Measurements from ENCODE around the gene ZNF440. TPM values are rescaled to one million over a fixed set of nuclear protein-coding genes. Genes with fewer than 3 reads are reported as not detected.
"Not testable (repeated sequence)": the region's sequence is repeated elsewhere in the genome, so short reads cannot be mapped to it uniquely, and the experiment has no call there.

The ZNF440 gene
- total RNA-seq, 4 donors from 2014 or later: 4.8 to 13.2 (median 9.7) TPM

- WGBS, 2 donors (ENCODE audit: low coverage in 1 of 2): 50 to 66% methylated on average over 4 to 9 of the region's 11 CpGs
- not testable (repeated sequence) for ATAC-seq
- peaks cover 0 to 17% of the 10 kb centered on the region in 2 donors for H3K36me3 ChIP-seq
Measured at GRCh38 chr19:11771520-11771919, 42.6 kb upstream of the ZNF440 start.

GRCh38 chr19:11776669-11777068 is 37.4 kb upstream of the ZNF440 start:
- not testable (repeated sequence) for H3K4me1 ChIP-seq, ATAC-seq, H3K4me3 ChIP-seq, H3K27me3 ChIP-seq, H3K27ac ChIP-seq
- WGBS, 2 donors (ENCODE audit: low coverage in 1 of 2): 93 to 98% methylated on average over 5 to 11 of the region's 11 CpGs
- Histone ChIP-seq H3K36me3 (peaks cover 26 to 66% of the 10 kb centered on the region in 2 donors), H3K9me3 (peaks cover 7 to 73% (median 11%) of the 10 kb centered on the region in 3 donors)

More at GRCh38 chr19:11771520-11771919, 42.6 kb upstream of the ZNF440 start:
- H3K27ac ChIP-seq, H3K4me3 ChIP-seq, H3K27me3 ChIP-seq: not testable (repeated sequence)
- Histone ChIP-seq H3K4me1 (peaks cover 0 to 24% (median under 1%) of the 10 kb centered on the region in 3 donors), H3K9me3 (peaks cover 0 to 34% (median 0%) of the 10 kb centered on the region in 3 donors)
- TF ChIP-seq, protein P1, sequence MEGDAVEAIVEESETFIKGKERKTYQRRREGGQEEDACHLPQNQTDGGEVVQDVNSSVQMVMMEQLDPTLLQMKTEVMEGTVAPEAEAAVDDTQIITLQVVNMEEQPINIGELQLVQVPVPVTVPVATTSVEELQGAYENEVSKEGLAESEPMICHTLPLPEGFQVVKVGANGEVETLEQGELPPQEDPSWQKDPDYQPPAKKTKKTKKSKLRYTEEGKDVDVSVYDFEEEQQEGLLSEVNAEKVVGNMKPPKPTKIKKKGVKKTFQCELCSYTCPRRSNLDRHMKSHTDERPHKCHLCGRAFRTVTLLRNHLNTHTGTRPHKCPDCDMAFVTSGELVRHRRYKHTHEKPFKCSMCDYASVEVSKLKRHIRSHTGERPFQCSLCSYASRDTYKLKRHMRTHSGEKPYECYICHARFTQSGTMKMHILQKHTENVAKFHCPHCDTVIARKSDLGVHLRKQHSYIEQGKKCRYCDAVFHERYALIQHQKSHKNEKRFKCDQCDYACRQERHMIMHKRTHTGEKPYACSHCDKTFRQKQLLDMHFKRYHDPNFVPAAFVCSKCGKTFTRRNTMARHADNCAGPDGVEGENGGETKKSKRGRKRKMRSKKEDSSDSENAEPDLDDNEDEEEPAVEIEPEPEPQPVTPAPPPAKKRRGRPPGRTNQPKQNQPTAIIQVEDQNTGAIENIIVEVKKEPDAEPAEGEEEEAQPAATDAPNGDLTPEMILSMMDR (IDR thresholded peaks at IDR 0.05): peak in 2 of 4 experiments; percentile 11 to 17

GRCh38 chr19:11780431-11781020 is 33.5 kb upstream of the ZNF440 start:
- H3K9me3 ChIP-seq: peaks cover 12 to 80% (median 12%) of the 10 kb centered on the region in 3 donors
- no peak for TF ChIP-seq EP300 (IDR thresholded peaks at IDR 0.05)
- no peak for TF ChIP-seq POLR2AphosphoS5 (IDR thresholded peaks at IDR 0.05)
- TF ChIP-seq, protein P1 (IDR thresholded peaks at IDR 0.05): no peak
- TF ChIP-seq POLR2A (IDR thresholded peaks at IDR 0.05): no peak
- H3K4me3 ChIP-seq: no peak overlapping the region
- WGBS, 2 donors (ENCODE audit: low coverage in 1 of 2): 94 to 100% methylated on average over 7 of the region's 7 CpGs
- H3K27me3 ChIP-seq: no peaks in the 10 kb centered on the region
- H3K27ac ChIP-seq: no peak overlapping the region
- ATAC-seq: no peak
- peaks cover 26 to 78% of the 10 kb centered on the region in 2 donors for H3K36me3 ChIP-seq
- H3K4me1 ChIP-seq: no peaks in the 10 kb centered on the region

DNA sequence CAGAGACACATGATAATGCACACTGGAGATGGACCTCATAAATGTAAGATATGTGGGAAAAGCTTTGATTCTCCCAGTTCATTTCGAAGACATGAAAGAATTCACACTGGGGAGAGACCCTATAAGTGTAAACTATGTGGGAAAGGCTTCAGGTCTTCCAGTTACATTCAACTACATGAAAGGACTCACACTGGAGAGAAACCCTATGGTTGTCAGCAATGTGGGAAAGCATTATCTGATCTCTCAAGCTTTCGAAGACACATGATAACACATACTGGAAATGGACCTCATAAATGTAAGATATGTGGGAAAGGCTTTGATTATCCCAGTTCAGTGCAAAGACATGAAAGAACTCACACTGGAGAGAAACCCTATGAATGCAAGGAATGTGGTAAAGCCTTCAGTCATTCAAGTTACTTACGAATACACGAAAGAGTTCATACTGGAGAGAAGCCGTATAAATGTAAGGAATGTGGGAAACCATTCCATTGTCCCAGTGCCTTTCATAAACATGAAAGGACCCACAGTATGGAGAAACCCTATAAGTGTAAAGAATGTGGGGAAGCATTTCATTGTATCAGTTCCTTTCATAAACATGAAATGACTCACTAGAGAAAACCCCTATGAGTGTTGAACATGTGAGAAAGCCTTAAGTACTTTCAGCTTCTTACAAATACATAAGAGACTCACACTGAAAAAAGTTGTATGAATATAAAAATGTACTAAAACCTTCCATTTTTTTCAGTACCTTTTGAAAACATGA is 32.6 kb upstream of the ZNF440 start:
- no peak overlapping the region for H3K4me3 ChIP-seq
- H3K27me3 ChIP-seq: no peaks in the 10 kb centered on the region
- peaks cover 12 to 80% (median 12%) of the 10 kb centered on the region in 3 donors for H3K9me3 ChIP-seq
- TF ChIP-seq, protein P1 (IDR thresholded peaks at IDR 0.05): no peak
- TF ChIP-seq EP300 (IDR thresholded peaks at IDR 0.05) (no peak), POLR2AphosphoS5 (IDR thresholded peaks at IDR 0.05) (no peak), POLR2A (IDR thresholded peaks at IDR 0.05) (no peak)
- H3K4me1 ChIP-seq: no peaks in the 10 kb centered on the region
- WGBS, 2 donors (ENCODE audit: low coverage in 1 of 2): 95 to 98% methylated on average over 3 to 5 of the region's 5 CpGs
- H3K27ac ChIP-seq: no peak overlapping the region
- peaks cover 26 to 76% of the 10 kb centered on the region in 2 donors for H3K36me3 ChIP-seq
- no peak for ATAC-seq

DNA sequence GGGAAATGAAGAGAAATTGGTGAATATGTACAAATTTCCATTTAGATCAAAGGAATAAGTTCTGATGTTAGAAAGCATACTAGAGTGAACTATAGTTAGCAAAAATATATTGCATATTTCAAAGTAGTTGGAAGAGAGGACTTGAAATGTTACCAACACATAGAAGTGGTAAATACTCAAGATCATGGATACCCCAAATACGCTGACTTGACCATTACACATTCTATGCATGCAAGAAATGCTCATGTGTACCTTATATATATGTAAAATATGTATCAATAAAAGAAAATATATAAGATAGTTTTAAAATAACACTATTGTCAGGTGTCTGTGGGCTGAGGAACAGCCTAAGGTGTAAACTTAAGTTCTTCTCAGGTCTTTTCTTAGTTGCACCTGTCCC is 30.3 kb upstream of the ZNF440 start:
- Histone ChIP-seq H3K4me1 (no peaks in the 10 kb centered on the region), H3K4me3 (no peak overlapping the region), H3K9me3 (peaks cover 12 to 85% (median 12%) of the 10 kb centered on the region in 3 donors), H3K36me3 (peaks cover 18 to 53% of the 10 kb centered on the region in 2 donors), H3K27me3 (no peaks in the 10 kb centered on the region), H3K27ac (no peak overlapping the region)
- no peak for ATAC-seq
- whole genome bisulfite sequencing, 2 donors (ENCODE audit: low coverage in 1 of 2): 83 to 100% methylated on average over 1 of the region's 1 CpG
- TF ChIP-seq POLR2AphosphoS5 (IDR thresholded peaks at IDR 0.05): no peak

DNA sequence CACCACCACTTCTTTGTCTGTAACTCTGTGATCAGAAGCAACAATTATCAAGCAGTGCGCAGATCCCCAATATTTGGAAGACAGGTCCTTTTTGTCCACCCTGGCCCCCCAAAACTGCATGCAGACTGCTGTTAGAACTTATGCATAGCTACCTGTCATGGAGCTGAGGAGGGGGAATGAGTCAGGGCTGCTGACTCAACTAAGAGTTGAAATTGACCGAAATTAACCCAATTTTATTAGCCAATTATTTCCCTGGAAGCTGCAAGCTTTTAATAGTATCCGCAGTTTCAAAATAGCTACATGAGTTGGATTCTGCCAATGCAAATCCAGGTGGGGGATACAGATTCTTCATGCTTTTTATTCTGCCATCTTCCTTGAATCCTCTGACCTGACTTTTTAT is 29.7 kb upstream of the ZNF440 start:
- Histone ChIP-seq H3K4me3 (no peak overlapping the region), H3K27ac (no peak overlapping the region), H3K9me3 (peaks cover 12 to 88% (median 12%) of the 10 kb centered on the region in 3 donors), H3K4me1 (no peaks in the 10 kb centered on the region), H3K36me3 (peaks cover 18 to 47% of the 10 kb centered on the region in 2 donors), H3K27me3 (no peaks in the 10 kb centered on the region)
- no peak for TF ChIP-seq POLR2AphosphoS5 (IDR thresholded peaks at IDR 0.05)
- no peak for TF ChIP-seq POLR2A (IDR thresholded peaks at IDR 0.05)
- TF ChIP-seq, protein P1 (IDR thresholded peaks at IDR 0.05): no peak
- no peak for TF ChIP-seq EP300 (IDR thresholded peaks at IDR 0.05)
- 96 to 97% methylated on average over 2 to 3 of the region's 3 CpGs for WGBS, 2 donors (ENCODE audit: low coverage in 1 of 2)
- ATAC-seq: no peak

All from gastroesophageal sphincter (tissue), 4 donors.